ENCODE results near the gene MTG2.

Gene MTG2

DNA sequence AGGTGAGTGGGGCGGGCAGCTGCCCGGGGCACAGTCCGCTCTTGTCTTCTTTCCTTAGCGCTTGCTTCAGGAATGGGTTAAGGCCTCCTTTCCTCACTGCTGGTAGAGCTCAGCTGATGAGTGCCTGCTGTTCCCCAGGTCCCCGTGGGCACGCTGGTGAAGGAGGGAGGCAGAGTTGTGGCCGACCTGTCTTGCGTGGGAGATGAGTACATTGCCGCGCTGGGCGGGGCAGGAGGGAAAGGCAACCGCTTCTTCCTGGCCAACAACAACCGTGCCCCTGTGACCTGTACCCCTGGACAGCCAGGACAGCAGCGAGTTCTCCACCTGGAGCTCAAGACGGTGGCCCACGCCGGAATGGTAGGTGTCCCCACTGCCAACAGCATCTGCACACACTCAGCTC, 15.7 kb downstream of the MTG2 start:
- Mint-ChIP-seq H3K4me1 (peaks cover 9% of the 10 kb centered on the region), H3K9me3 (no peaks in the 10 kb centered on the region), H3K36me3 (ENCODE audit: low read depth) (peaks cover 39% of the 10 kb centered on the region), H3K4me3 (no peak overlapping the region), H3K27me3 (ENCODE audit: low read depth) (no peaks in the 10 kb centered on the region), H3K27ac (no peak overlapping the region)
- TF ChIP-seq CTCF (IDR thresholded peaks at IDR 0.05; ENCODE audit: unreplicated experiment in 3 of 3): no peak

DNA sequence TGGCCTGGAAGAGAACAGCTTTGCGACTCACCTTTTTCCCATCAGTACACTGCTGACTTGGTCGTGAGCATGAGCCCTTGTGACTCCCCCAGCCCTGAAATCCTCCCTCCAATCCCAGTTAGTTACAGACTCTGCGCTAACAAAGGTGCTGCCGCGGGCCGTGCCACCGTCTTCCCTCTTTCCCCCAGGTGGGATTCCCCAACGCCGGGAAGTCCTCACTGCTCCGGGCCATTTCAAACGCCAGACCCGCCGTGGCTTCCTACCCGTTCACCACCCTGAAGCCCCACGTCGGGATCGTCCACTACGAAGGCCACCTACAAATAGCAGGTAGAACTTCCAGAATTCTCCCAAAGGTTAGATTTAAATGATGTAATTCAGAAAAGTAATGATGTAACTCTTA, 16.1 kb downstream of the MTG2 start:
- no peak overlapping the region for H3K27ac Mint-ChIP-seq
- H3K4me3 Mint-ChIP-seq: no peak overlapping the region

DNA sequence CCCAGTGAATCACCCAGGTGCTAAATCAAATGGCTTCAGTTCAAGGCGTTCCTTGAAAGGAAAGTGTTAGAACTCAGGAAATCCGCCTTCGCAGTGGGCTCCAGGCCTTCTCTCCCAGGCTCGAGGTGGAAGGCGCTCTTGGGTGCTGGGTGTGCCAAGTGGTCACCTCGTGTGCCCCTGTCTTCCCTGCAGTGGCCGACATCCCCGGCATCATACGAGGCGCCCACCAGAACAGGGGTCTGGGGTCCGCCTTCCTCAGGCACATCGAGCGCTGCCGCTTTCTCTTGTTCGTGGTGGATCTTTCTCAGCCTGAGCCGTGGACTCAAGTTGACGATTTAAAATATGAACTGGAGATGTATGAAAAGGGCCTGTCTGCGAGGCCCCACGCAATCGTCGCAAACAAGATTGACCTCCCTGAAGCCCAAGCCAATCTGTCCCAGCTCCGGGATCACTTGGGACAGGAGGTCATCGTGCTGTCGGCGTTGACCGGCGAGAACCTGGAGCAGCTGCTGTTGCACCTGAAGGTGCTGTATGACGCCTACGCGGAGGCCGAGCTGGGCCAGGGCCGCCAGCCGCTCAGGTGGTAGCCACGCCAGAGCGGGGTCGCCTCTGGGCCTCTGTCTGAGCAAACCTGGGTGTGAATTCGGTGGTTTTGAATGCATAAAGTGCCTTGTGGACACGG, 17.8 kb downstream of the MTG2 start:
- Mint-ChIP-seq H3K27ac (no peak overlapping the region), H3K27me3 (ENCODE audit: low read depth) (no peaks in the 10 kb centered on the region), H3K9me3 (no peaks in the 10 kb centered on the region), H3K4me1 (peaks cover 10% of the 10 kb centered on the region), H3K36me3 (ENCODE audit: low read depth) (peaks cover 38% of the 10 kb centered on the region), H3K4me3 (no peak overlapping the region)
- no peak for TF ChIP-seq CTCF (IDR thresholded peaks at IDR 0.05; ENCODE audit: unreplicated experiment in 3 of 3)

More for the DNA sequence above, 16.1 kb downstream of the MTG2 start:
- no peaks in the 10 kb centered on the region for H3K9me3 Mint-ChIP-seq
- H3K27me3 Mint-ChIP-seq (ENCODE audit: low read depth): no peaks in the 10 kb centered on the region
- peaks cover 41% of the 10 kb centered on the region for H3K36me3 Mint-ChIP-seq (ENCODE audit: low read depth)
- H3K4me1 Mint-ChIP-seq: peaks cover 10% of the 10 kb centered on the region
- TF ChIP-seq CTCF (IDR thresholded peaks at IDR 0.05; ENCODE audit: unreplicated experiment in 3 of 3): no peak

- TF ChIP-seq CTCF (IDR thresholded peaks at IDR 0.05; ENCODE audit: unreplicated experiment in 3 of 3): no peak
- H3K9me3 Mint-ChIP-seq: no peaks in the 10 kb centered on the region
- H3K36me3 Mint-ChIP-seq (ENCODE audit: low read depth): peaks cover 35% of the 10 kb centered on the region
- peaks cover 10% of the 10 kb centered on the region for H3K4me1 Mint-ChIP-seq
- H3K4me3 Mint-ChIP-seq: no peak overlapping the region
- H3K27ac Mint-ChIP-seq: no peak overlapping the region
- H3K27me3 Mint-ChIP-seq (ENCODE audit: low read depth): no peaks in the 10 kb centered on the region
These were observed 18.6 kb downstream of the MTG2 start for GRCh38 chr20:62201173-62202082.

GRCh38 chr20:62202083-62202395, 19.2 kb downstream of the MTG2 start:
- H3K9me3 Mint-ChIP-seq: no peaks in the 10 kb centered on the region
- no peak for TF ChIP-seq CTCF (IDR thresholded peaks at IDR 0.05; ENCODE audit: unreplicated experiment in 3 of 3)
- no peak overlapping the region for H3K27ac Mint-ChIP-seq
- H3K36me3 Mint-ChIP-seq (ENCODE audit: low read depth): peaks cover 35% of the 10 kb centered on the region
- H3K4me1 Mint-ChIP-seq: peaks cover 10% of the 10 kb centered on the region
- no peak overlapping the region for H3K4me3 Mint-ChIP-seq
- no peaks in the 10 kb centered on the region for H3K27me3 Mint-ChIP-seq (ENCODE audit: low read depth)

Data from nephron (organoid).